ENCODE results near the gene ROBO2.

Gene ROBO2

GRCh38 chr3:77595371-77595870 lies 555.5 kb downstream of the ROBO2 start:
- H3K4me3 ChIP-seq, result no peak overlapping the region

GRCh38 chr3:77599948-77600347 lies 560.0 kb downstream of the ROBO2 start:
- Histone ChIP-seq H3K27ac (no peak overlapping the region), H3K4me3 (no peak overlapping the region)

More at GRCh38 chr3:77595371-77595870, 555.5 kb downstream of the ROBO2 start:
- H3K27ac ChIP-seq, result no peak overlapping the region

- H3K4me3 ChIP-seq, result no peak overlapping the region
- no peak overlapping the region for H3K27ac ChIP-seq
Observed at GRCh38 chr3:77601823-77602415, 562.0 kb downstream of the ROBO2 start.

DNA sequence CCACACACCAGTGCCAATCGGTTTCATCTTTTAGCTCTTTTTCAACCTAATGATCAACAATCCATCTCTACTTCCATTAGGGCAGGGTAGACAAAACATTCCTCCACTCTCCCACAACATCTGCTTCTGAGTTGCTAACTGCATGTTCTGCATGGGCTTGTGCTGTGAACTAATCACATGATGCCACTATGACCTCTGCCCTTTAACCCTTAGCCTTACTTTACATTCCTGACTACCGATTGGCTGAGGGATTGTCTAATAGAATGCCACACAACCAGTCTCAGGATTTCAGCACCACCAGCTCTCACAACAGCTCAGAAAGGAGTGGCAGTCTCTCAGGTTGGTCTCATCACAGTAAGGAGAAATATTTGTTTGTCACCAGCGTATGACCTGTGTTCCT lies 562.8 kb downstream of the ROBO2 start:
- H3K27ac ChIP-seq, result no peak overlapping the region
- H3K4me3 ChIP-seq, result no peak overlapping the region

DNA sequence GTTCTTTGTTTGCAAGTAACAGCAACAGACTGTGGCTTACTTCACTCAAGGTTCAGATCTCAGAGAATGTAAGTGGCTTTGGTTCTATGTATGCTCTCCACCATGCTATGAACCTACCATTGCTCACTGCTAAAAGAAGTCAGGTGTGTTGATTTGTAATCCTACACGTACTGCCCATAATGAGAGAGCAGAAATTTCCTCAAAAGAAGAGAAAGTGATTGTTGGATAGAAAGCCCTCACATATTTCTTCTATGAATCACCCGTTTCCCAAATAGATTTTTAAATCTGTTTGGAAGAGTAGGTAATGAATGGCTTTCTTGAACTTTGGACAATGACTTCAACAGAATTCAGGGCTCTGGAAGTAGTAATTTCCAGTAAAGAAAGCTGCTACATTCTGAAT lies 565.4 kb downstream of the ROBO2 start:
- no peak overlapping the region for H3K27ac ChIP-seq

DNA sequence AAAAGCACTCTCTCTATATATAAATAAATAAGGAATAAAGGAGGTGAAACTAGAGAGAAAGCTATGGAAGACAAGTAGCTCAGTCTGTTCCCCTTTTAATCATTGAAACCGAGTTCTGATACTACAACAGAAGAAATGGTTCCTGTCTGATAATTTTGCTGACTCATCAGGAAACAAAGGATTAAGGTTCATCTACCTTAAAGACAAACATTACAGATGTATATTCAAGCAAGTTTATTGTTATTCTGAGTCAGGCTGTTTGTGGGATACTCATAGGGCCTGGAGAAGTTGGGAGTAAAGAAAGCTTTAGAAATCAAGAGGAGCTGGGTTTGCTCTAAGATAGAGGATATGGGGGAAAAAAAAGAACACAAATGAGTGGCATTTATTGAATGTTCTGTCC lies 566.0 kb downstream of the ROBO2 start:
- no peak overlapping the region for H3K4me3 ChIP-seq
- no peak overlapping the region for H3K27ac ChIP-seq

More for the DNA sequence above, 565.4 kb downstream of the ROBO2 start:
- H3K4me3 ChIP-seq, result no peak overlapping the region

DNA sequence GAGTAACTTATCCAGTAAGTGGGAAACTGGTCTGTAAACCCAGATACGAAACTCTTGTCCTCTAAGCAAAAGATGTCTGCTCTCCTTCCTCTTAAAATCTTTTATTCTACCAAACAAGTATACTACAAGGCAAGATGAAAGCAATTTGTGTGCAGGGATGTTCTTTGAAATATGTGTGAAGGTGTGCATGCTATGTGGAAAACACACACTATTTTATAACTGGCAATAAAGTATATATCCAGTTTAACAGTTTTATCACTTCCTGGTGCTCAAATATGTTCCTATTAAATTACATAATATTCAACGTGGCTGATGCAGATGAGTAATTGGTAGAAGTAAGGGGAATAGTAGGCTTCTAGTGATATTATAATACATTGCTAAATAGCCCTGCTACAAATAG lies 566.5 kb downstream of the ROBO2 start:
- Histone ChIP-seq H3K4me3 (no peak overlapping the region), H3K27ac (no peak overlapping the region)

DNA sequence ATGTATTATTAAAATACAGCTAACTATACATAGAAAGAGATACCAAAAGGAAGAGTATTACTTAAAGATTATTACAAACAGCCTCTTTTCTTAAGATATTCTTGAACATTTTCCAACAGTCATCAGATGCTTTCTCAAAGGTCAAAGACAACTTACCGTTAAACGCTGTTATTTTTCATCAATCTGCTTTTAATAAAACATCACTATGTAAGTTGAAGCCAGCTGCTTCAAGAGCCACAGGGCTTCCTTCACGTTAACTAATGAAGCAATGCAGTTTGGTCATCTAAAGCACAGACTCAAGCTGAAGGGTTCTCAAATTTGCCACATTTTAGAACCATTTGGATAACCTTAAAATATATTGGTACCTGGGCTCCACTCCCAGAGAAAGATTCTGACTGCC lies 578.8 kb downstream of the ROBO2 start:
- Histone ChIP-seq H3K4me3 (no peak overlapping the region), H3K27ac (no peak overlapping the region)

- no peak overlapping the region for H3K4me3 ChIP-seq
- H3K27ac ChIP-seq, result peak overlapping the region in 1 of 21 experiments; percentile 30
Observed at GRCh38 chr3:77620009-77620408, 580.1 kb downstream of the ROBO2 start.

DNA sequence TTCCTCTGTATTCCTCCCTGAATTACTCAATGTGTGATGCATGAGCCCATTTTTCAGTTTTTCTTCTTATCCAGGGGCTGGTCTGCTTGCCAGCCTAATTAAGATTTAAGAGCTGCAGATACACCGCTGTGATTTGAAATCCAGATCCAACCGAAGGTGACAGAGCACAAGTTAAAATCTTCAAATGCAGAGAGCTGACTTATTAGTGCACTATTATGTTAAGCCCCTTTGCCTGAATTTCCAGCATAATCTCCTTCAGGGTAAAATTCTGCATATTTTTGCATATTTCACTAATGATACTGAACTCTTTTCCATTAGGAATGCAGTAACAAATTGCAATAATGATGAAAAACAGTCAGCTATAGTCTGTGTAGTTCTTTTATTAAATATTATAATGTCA lies 583.6 kb downstream of the ROBO2 start:
- H3K4me3 ChIP-seq, result no peak overlapping the region
- H3K27ac ChIP-seq, result no peak overlapping the region

- H3K27ac ChIP-seq, result no peak overlapping the region
- H3K4me3 ChIP-seq, result no peak overlapping the region
Observed at GRCh38 chr3:77626157-77626556, 586.3 kb downstream of the ROBO2 start.

DNA sequence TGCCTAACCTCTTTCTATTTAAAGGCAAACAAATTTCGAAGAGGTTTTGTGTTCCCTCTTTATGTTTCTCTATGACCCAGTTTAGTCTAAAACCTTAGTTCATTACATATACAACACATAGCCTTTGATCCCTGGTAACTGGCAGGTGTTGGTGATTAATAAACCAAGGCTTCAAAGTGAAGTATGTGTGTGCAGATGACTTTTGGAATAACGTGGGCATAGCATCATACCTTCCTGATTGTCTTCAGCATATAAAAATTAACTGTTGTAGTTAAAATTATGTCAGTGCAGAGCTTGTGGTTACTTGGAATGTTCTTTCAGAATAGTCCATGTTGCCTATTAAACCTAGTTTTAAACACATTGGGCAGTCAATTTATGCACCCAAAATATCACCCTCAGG lies 608.3 kb downstream of the ROBO2 start:
- no peak overlapping the region for H3K27ac ChIP-seq
- H3K4me3 ChIP-seq, result no peak overlapping the region

GRCh38 chr3:77648664-77649063 lies 608.8 kb downstream of the ROBO2 start:
- Histone ChIP-seq H3K4me3 (no peak overlapping the region), H3K27ac (no peak overlapping the region)

GRCh38 chr3:77652624-77653023 lies 612.7 kb downstream of the ROBO2 start:
- H3K27ac ChIP-seq, result no peak overlapping the region
- H3K4me3 ChIP-seq, result no peak overlapping the region

DNA sequence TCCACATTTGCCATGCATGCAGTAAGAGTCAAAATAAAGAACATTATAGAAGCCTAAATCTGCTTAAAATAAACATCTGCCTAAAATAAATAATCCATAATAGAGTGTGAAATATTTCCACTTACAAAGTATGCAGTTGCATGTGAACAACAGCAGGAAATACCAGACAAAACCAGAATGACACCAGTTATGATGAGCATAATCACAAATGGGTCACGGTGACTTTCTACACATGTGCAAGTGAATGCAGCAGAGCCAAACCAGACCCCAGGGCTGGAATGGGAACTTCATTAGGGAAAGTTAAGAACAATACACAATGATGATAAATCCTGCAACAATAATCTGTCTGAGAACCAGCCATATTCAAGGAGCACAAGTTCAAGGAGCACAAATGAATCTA lies 615.5 kb downstream of the ROBO2 start:
- Histone ChIP-seq H3K27ac (no peak overlapping the region), H3K4me3 (no peak overlapping the region)

DNA sequence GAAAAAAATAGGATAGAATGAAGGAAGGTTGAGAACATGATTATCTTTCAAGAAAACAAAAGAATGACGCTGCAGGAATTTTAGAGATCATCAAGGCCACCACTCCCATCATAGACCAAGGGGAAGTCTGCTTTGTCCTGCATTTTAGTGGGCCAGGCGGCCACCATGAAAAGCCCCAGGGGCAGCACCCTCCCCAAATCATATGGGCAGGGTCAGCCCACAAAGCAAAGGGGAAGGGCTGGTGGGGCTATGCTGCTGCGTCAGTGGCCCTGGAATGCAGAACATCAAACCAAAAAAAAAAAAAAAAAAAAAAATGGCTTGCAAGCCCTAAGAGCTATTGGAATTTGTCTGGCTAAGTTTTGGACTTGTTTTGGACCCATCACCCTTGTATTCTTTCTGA lies 620.8 kb downstream of the ROBO2 start:
- no peak overlapping the region for H3K4me3 ChIP-seq
- no peak overlapping the region for H3K27ac ChIP-seq

GRCh38 chr3:77667901-77668300 lies 628.0 kb downstream of the ROBO2 start:
- H3K4me3 ChIP-seq, result no peak overlapping the region
- H3K27ac ChIP-seq, result no peak overlapping the region

GRCh38 chr3:77668376-77668775 lies 628.5 kb downstream of the ROBO2 start:
- Histone ChIP-seq H3K27ac (no peak overlapping the region), H3K4me3 (no peak overlapping the region)

GRCh38 chr3:77672016-77672415 lies 632.1 kb downstream of the ROBO2 start:
- Histone ChIP-seq H3K4me3 (no peak overlapping the region), H3K27ac (no peak overlapping the region)

DNA sequence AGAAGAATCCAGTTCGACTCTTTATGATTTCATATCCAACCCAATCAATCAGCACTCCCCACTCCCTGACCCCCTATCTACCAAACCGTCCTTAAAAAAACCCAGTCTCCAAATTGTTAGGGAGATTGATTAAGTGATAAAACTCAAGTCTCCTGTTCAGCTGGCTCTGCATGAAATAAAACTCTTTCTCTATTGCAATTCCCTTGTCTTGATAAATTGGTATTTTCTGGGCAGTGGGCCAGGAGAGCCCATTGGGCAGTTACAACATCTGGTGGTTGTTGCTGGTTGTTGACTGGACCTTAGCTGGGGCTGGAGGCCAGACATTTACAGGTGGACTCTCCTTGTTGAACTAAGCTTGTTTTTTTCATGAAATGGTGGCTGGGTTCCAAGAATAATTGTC lies 642.3 kb downstream of the ROBO2 start:
- no peak overlapping the region for H3K4me3 ChIP-seq
- H3K27ac ChIP-seq, result no peak overlapping the region

GRCh38 chr3:77684115-77684514 lies 644.2 kb downstream of the ROBO2 start:
- Histone ChIP-seq H3K4me3 (no peak overlapping the region), H3K27ac (no peak overlapping the region)

GRCh38 chr3:77685713-77686112 lies 645.8 kb downstream of the ROBO2 start:
- Histone ChIP-seq H3K4me3 (no peak overlapping the region), H3K27ac (no peak overlapping the region)

Measured in skin epidermis (tissue), 12 donors.